Nephron (organoid): ENCODE data around the gene KNL1.
A peak's percentile ranks its signal among the peaks of the same experiment; 100 is the strongest.

ENCODE experiments used
- H3K27ac Mint-ChIP-seq, 3 experiments: 2 replicates each; pipeline ENCODE4 v1.8.0; 2020; ENCODE audit warnings: mixed read lengths in 3 of 3, mild to moderate bottlenecking in 2 of 3, moderate library complexity in 1 of 3
- H3K27me3 Mint-ChIP-seq: 2 replicates; pipeline ENCODE4 v1.8.0; 2021; ENCODE audit warnings: low read depth, mild to moderate bottlenecking, moderate library complexity, mixed read lengths
- H3K36me3 Mint-ChIP-seq: 2 replicates; pipeline ENCODE4 v1.8.0; 2020; ENCODE audit warnings: low read depth, mixed read lengths
- H3K4me1 Mint-ChIP-seq: 2 replicates; pipeline ENCODE4 v1.8.0; 2020; ENCODE audit warnings: mixed read lengths
- H3K4me3 Mint-ChIP-seq, 3 experiments: 2 replicates each; pipeline ENCODE4 v1.8.0; 2020; ENCODE audit warnings: mild to moderate bottlenecking in 3 of 3, mixed read lengths in 3 of 3, moderate library complexity in 2 of 3
- H3K9me3 Mint-ChIP-seq: 2 replicates; pipeline ENCODE4 v1.8.0; 2020; ENCODE audit warnings: mixed read lengths
- CTCF ChIP-seq, 3 experiments: fragments of 200-600 bp; sonication (generic); IDR thresholded peaks; one replicate each; pipeline ENCODE4 v1.5.0; 2021; ENCODE audit warnings: antibody characterized with exemption in 3 of 3; ENCODE audit not compliant: unreplicated experiment in 3 of 3

Gene KNL1

GRCh38 chr15:40591389-40591788, 2.7 kb upstream of the KNL1 start:
- Mint-ChIP-seq H3K9me3 (no peaks in the 10 kb centered on the region), H3K27me3 (peaks cover 4% of the 10 kb centered on the region), H3K4me3 (peak overlapping the region in 1 of 3 experiments; percentile 40), H3K36me3 (no peaks in the 10 kb centered on the region), H3K27ac (peak overlapping the region; percentile 44 to 55 (median 49)), H3K4me1 (peaks cover 13% of the 10 kb centered on the region)
- no peak for TF ChIP-seq CTCF (IDR thresholded peaks at IDR 0.05; ENCODE audit: unreplicated experiment in 3 of 3)

- Mint-ChIP-seq H3K4me1 (peaks cover 13% of the 10 kb centered on the region), H3K9me3 (no peaks in the 10 kb centered on the region), H3K27ac (no peak overlapping the region), H3K27me3 (peaks cover 4% of the 10 kb centered on the region), H3K4me3 (peak overlapping the region in 2 of 3 experiments; percentile 95 to 96), H3K36me3 (no peaks in the 10 kb centered on the region)
- TF ChIP-seq CTCF (IDR thresholded peaks at IDR 0.05; ENCODE audit: unreplicated experiment in 3 of 3): no peak
Observed at GRCh38 chr15:40593165-40593564, 884 bp upstream of the KNL1 start.

GRCh38 chr15:40594429-40594836, 384 bp downstream of the KNL1 start:
- Mint-ChIP-seq H3K27me3 (peaks cover 4% of the 10 kb centered on the region), H3K27ac (peak overlapping the region; percentile 99), H3K4me3 (peak overlapping the region; percentile 93 to 96 (median 95)), H3K9me3 (no peaks in the 10 kb centered on the region), H3K36me3 (no peaks in the 10 kb centered on the region), H3K4me1 (peaks cover 13% of the 10 kb centered on the region)
- no peak for TF ChIP-seq CTCF (IDR thresholded peaks at IDR 0.05; ENCODE audit: unreplicated experiment in 3 of 3)

- no peaks in the 10 kb centered on the region for H3K9me3 Mint-ChIP-seq
- peaks cover 11% of the 10 kb centered on the region for H3K4me1 Mint-ChIP-seq
Observed at GRCh38 chr15:40595219-40595618, 1.2 kb downstream of the KNL1 start.

GRCh38 chr15:40595773-40596172, 1.7 kb downstream of the KNL1 start:
- peaks cover 6% of the 10 kb centered on the region for H3K4me1 Mint-ChIP-seq
- no peak overlapping the region for H3K27ac Mint-ChIP-seq
- no peaks in the 10 kb centered on the region for H3K36me3 Mint-ChIP-seq
- H3K4me3 Mint-ChIP-seq: peak overlapping the region in 1 of 3 experiments; percentile 57
- H3K9me3 Mint-ChIP-seq: no peaks in the 10 kb centered on the region
- peaks cover 4% of the 10 kb centered on the region for H3K27me3 Mint-ChIP-seq
- TF ChIP-seq CTCF (IDR thresholded peaks at IDR 0.05; ENCODE audit: unreplicated experiment in 3 of 3): no peak

More at GRCh38 chr15:40595219-40595618, 1.2 kb downstream of the KNL1 start:
- H3K4me3 Mint-ChIP-seq: peak overlapping the region; percentile 93 to 96 (median 95)
- peaks cover 4% of the 10 kb centered on the region for H3K27me3 Mint-ChIP-seq
- H3K36me3 Mint-ChIP-seq: no peaks in the 10 kb centered on the region
- H3K27ac Mint-ChIP-seq: peak overlapping the region in 2 of 3 experiments; percentile 99
- no peak for TF ChIP-seq CTCF (IDR thresholded peaks at IDR 0.05; ENCODE audit: unreplicated experiment in 3 of 3)

- Mint-ChIP-seq H3K27ac (no peak overlapping the region), H3K4me3 (no peak overlapping the region)
Observed at GRCh38 chr15:40597024-40597423, 3.0 kb downstream of the KNL1 start.

More at GRCh38 chr15:40597024-40597423, 3.0 kb downstream of the KNL1 start:
- peaks cover 6% of the 10 kb centered on the region for H3K4me1 Mint-ChIP-seq
- H3K9me3 Mint-ChIP-seq: no peaks in the 10 kb centered on the region
- no peaks in the 10 kb centered on the region for H3K36me3 Mint-ChIP-seq
- no peaks in the 10 kb centered on the region for H3K27me3 Mint-ChIP-seq
- no peak for TF ChIP-seq CTCF (IDR thresholded peaks at IDR 0.05; ENCODE audit: unreplicated experiment in 3 of 3)
